Keratinocyte (primary cell): ENCODE measurements around the gene TACC2. TPM values are rescaled to one million over a fixed set of nuclear protein-coding genes. Genes with fewer than 3 reads are reported as not detected.

Experiments
- DNase-seq: peaks from one replicate; pipeline ENCODE4 v3.0.0-alpha.2; 2011; ENCODE audit warnings: low read depth, missing footprints, low spot score
- FAIRE-seq: peaks from 2 replicates; lab custom pipeline; 2011; peaks lifted over from hg19 to GRCh38; lab: Jason Lieb, UNC
- H2AFZ ChIP-seq: 2 replicates; pipeline ENCODE4 v1.6.0; 2012; ENCODE audit warnings: low read length, control low read depth, inconsistent platforms; ENCODE audit not compliant: control insufficient read depth
- H3K27ac ChIP-seq: 2 replicates; pipeline ENCODE4 v1.5.1; 2011; ENCODE audit warnings: low read length; ENCODE audit not compliant: control insufficient read depth, insufficient read depth
- H3K27me3 ChIP-seq: 3 replicates; pipeline ENCODE4 v1.6.0; 2011; ENCODE audit warnings: low read length; ENCODE audit not compliant: control insufficient read depth, insufficient read depth; ENCODE audit errors: extremely low read depth
- H3K36me3 ChIP-seq, 2 experiments: 2 replicates in 1 of 2; 3 replicates in 1 of 2; pipeline ENCODE4 v1.5.1; 2011; ENCODE audit warnings: low read length in 2 of 2, mild to moderate bottlenecking in 1 of 2; ENCODE audit not compliant: control insufficient read depth in 2 of 2, insufficient read depth in 2 of 2; ENCODE audit errors: extremely low read depth in 1 of 2
- H3K4me1 ChIP-seq: 3 replicates; pipeline ENCODE4 v1.5.1; 2011; ENCODE audit warnings: low read length; ENCODE audit not compliant: control insufficient read depth, insufficient read depth; ENCODE audit errors: extremely low read depth
- H3K4me2 ChIP-seq: 3 replicates; pipeline ENCODE4 v1.6.0; 2011; ENCODE audit warnings: low read depth, low read length; ENCODE audit not compliant: control insufficient read depth, insufficient read depth; ENCODE audit errors: extremely low read depth
- H3K4me3 ChIP-seq, 3 experiments: fragments of 200-600 bp in 1 of 3; sonication (generic) in 1 of 3; 2 replicates in 2 of 3; 3 replicates in 1 of 3; pipeline ENCODE4 v1.5.1; 2011 to 2016; ENCODE audit warnings: low read length in 3 of 3, mild to moderate bottlenecking in 3 of 3, control low read depth in 2 of 3, inconsistent platforms in 1 of 3, low read depth in 1 of 3, mixed read lengths in 1 of 3, mixed run types in 1 of 3, moderate library complexity in 1 of 3; ENCODE audit not compliant: control insufficient read depth in 2 of 3, insufficient read depth in 2 of 3; ENCODE audit errors: extremely low read depth in 1 of 3
- H3K79me2 ChIP-seq: 2 replicates; pipeline ENCODE4 v1.6.0; 2012; ENCODE audit warnings: low read length; ENCODE audit not compliant: control insufficient read depth, insufficient read depth
- H3K9ac ChIP-seq: 3 replicates; pipeline ENCODE4 v1.6.0; 2011; ENCODE audit warnings: low read length; ENCODE audit not compliant: control insufficient read depth, insufficient read depth; ENCODE audit errors: extremely low read depth
- H3K9me1 ChIP-seq: 3 replicates; pipeline ENCODE4 v1.6.0; 2011; ENCODE audit warnings: low read length; ENCODE audit not compliant: control insufficient read depth, insufficient read depth; ENCODE audit errors: extremely low read depth
- H3K9me3 ChIP-seq: 2 replicates; pipeline ENCODE4 v1.5.1; 2012; ENCODE audit warnings: low read depth, low read length; ENCODE audit not compliant: control insufficient read depth
- H4K20me1 ChIP-seq: 3 replicates; pipeline ENCODE4 v1.6.0; 2011; ENCODE audit warnings: low read length; ENCODE audit not compliant: control insufficient read depth, insufficient read depth; ENCODE audit errors: extremely low read depth
- CTCF ChIP-seq, 3 experiments: IDR thresholded peaks in 1 of 3; conservative IDR thresholded peaks in 1 of 3; optimal IDR thresholded peaks in 1 of 3; 2 replicates in 2 of 3; 3 replicates in 1 of 3; pipeline versions ENCODE3 to v1.5.1; 2011; ENCODE audit warnings: low read length in 3 of 3, mild to moderate bottlenecking in 3 of 3, moderate library complexity in 2 of 3, control low read depth in 1 of 3, inconsistent platforms in 1 of 3; ENCODE audit not compliant: insufficient read depth in 2 of 3; ENCODE audit errors: extremely low read depth in 1 of 3
- EZH2 ChIP-seq: IDR thresholded peaks from one replicate; pipeline ENCODE4 v1.6.1; 2012; ENCODE audit warnings: inconsistent platforms, mild to moderate bottlenecking, low read length, moderate library complexity
- dilution Hi-C: fragments of 300-500 bp; cut with MboI; formaldehyde crosslinking; loops from one replicate; pipeline ENCODE4 v1.7.0; 2020; ENCODE audit warnings: low sequenced_read_pairs; ENCODE audit not compliant: extremely low pct_ligation_motif_present
- polyA plus RNA-seq, 5 experiments: library from polyadenylated mRNA; depleted of rRNA in 3 of 5; stranded (reverse) in 3 of 5; stranded (forward) in 1 of 5; unstranded in 1 of 5; fragments of >200 nt; gene quantifications; 1 replicate in 1 of 5; 2 replicates in 3 of 5; 3 replicates in 1 of 5; pipeline versions ENCODE4 v1.2.1 to v1.2.3, GENCODE V29; 2011 to 2012; ENCODE audit warnings: missing spikeins in 2 of 5, low read depth in 1 of 5, low replicate concordance in 1 of 5

TACC2 gene
- polyA plus RNA-seq, 1 donor (not counting 4 experiments of a cell fraction or from before 2014, with no cell fraction given) = 12.8 TPM

GRCh38 chr10:122282909-122283308 is 293.9 kb downstream of the TACC2 start:
- no peak overlapping the region for H3K27ac ChIP-seq
- no peak overlapping the region for H3K9ac ChIP-seq
- no peaks in the 10 kb centered on the region for H3K36me3 ChIP-seq
- no peak overlapping the region for H3K4me2 ChIP-seq
- H3K4me3 ChIP-seq = no peak overlapping the region
- FAIRE-seq (no peak), DNase-seq (no peak)
- H3K27me3 ChIP-seq = no peaks in the 10 kb centered on the region
- TF ChIP-seq CTCF (optimal IDR thresholded peaks at IDR 0.05 in 1 of 3, IDR thresholded peaks at IDR 0.05 in 1 of 3, conservative IDR thresholded peaks at IDR 0.05 in 1 of 3; ENCODE audit: extremely low read depth in 1 of 3, insufficient read depth in 2 of 3, low read length in 3 of 3) (no peak), EZH2 (no peak)
- dilution Hi-C loops = no loop called here
- no peak overlapping the region for H2AFZ ChIP-seq
- H3K79me2 ChIP-seq = no peaks in the 10 kb centered on the region
- no peaks in the 10 kb centered on the region for H4K20me1 ChIP-seq
- no peaks in the 10 kb centered on the region for H3K9me1 ChIP-seq
- no peaks in the 10 kb centered on the region for H3K9me3 ChIP-seq
- H3K4me1 ChIP-seq = peaks cover 40% of the 10 kb centered on the region

GRCh38 chr10:122285506-122286444 is 296.8 kb downstream of the TACC2 start:
- Histone ChIP-seq H4K20me1 (no peaks in the 10 kb centered on the region), H3K36me3 (no peaks in the 10 kb centered on the region), H3K9ac (no peak overlapping the region), H3K79me2 (no peaks in the 10 kb centered on the region), H3K4me2 (no peak overlapping the region), H3K9me1 (no peaks in the 10 kb centered on the region), H3K4me3 (no peak overlapping the region), H2AFZ (no peak overlapping the region), H3K4me1 (peaks cover 27% of the 10 kb centered on the region), H3K27ac (no peak overlapping the region), H3K27me3 (no peaks in the 10 kb centered on the region), H3K9me3 (no peaks in the 10 kb centered on the region)
- no peak for TF ChIP-seq CTCF (optimal IDR thresholded peaks at IDR 0.05 in 1 of 3, IDR thresholded peaks at IDR 0.05 in 1 of 3, conservative IDR thresholded peaks at IDR 0.05 in 1 of 3; ENCODE audit: extremely low read depth in 1 of 3, insufficient read depth in 2 of 3, low read length in 3 of 3)
- no peak for TF ChIP-seq EZH2
- DNase-seq = no peak
- dilution Hi-C loops = no loop called here
- FAIRE-seq = no peak
